HL-60/S4 treated with retinoic acid at 250 ng/mL for 4 days and 3 days (cell line): Measurements from ENCODE around the gene LYPD6.

Experiments
- in situ Hi-C: fragments of 300-500 bp; cut with MboI; formaldehyde crosslinking; loops from 2 replicates; pipeline ENCODE4 v1.7.0; 2022; ENCODE audit warnings: low sequenced_read_pairs

LYPD6 gene, protein sequence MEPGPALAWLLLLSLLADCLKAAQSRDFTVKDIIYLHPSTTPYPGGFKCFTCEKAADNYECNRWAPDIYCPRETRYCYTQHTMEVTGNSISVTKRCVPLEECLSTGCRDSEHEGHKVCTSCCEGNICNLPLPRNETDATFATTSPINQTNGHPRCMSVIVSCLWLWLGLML

GRCh38 chr2:149330127-149331022 lies at the start of gene LYPD6:
Gene LYPD6 (plus strand): TSS chr2:149330587. CDS start chr2:149437709, 107,122 bp downstream.
- in situ Hi-C loops: no loop called here

DNA sequence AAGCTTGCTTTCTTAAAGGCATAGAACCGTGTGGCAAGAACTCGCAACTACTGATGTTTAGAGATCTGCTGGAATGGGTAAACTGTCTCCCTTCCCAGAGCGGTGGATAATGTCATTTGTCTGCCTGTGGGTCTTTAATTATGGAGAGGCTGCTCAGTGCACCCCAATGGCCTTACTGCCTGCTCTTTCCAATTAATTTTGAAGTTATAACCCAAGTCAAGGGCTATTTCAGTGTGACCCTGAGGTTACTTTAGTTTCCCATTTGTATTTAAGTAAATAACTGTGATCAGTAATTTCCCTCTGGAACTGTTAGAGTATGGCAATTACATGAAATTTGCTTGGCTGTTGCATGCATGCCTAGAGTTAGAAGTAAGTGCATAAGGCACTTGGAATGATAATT lies 48.9 kb upstream of the LYPD6 start:
- in situ Hi-C loops: no loop called here

GRCh38 chr2:149290662-149291061 lies 39.7 kb upstream of the LYPD6 start:
- in situ Hi-C loops: no loop called here

- in situ Hi-C loops: no loop called here
Measured at GRCh38 chr2:149291881-149292280, 38.5 kb upstream of the LYPD6 start.

DNA sequence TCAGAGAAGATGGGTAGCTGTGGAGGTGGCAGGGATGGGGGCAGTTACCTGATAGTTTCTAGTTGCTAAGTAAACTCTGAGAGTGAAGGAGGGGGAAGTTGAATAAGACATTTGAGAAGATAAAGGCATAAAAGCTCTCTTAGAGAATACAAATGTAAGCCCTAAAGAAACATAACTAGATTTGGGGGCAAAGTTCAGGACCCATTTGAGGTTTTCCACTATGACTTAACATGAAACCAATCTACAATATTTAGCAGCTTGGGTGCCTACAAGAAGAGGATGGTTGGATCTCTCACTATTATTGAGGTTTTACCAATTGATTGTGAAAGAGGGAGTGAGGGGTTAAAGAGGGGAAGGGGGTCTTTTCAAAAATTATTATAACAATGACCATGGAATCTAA lies 34.4 kb upstream of the LYPD6 start:
- in situ Hi-C loops: no loop called here

GRCh38 chr2:149307014-149307413 lies 23.4 kb upstream of the LYPD6 start:
- in situ Hi-C loops: no loop called here

GRCh38 chr2:149310349-149310748 lies 20.0 kb upstream of the LYPD6 start:
- in situ Hi-C loops: loop anchor here (10.0 kb wide), 1 partner anchor 286 kb away; no protein-coding TSS in a partner anchor

DNA sequence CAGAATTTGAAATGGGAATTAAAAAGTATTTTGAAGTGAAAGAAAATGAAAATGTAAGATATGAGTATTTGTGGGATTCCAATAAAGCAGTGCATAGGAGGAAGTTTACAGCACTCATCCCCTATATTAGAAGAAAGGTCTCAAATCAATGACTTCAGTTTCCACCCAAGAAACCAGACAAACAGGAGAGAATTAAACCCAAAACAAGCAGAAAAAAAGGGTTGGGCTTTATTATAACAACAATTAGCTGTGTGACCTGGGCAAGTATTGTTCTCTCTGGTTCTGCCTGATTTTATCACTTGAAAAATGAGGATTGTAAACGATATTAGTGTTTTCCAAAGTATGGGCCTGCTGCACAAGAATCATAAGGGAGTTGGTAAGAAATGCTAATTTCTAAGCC lies 18.3 kb upstream of the LYPD6 start:
- in situ Hi-C loops: loop anchor here (10.0 kb wide), 1 partner anchor 287 kb away; no protein-coding TSS in a partner anchor

GRCh38 chr2:149313512-149313972 lies 16.8 kb upstream of the LYPD6 start:
- in situ Hi-C loops: loop anchor here (10.0 kb wide), 1 partner anchor 289 kb away; no protein-coding TSS in a partner anchor

DNA sequence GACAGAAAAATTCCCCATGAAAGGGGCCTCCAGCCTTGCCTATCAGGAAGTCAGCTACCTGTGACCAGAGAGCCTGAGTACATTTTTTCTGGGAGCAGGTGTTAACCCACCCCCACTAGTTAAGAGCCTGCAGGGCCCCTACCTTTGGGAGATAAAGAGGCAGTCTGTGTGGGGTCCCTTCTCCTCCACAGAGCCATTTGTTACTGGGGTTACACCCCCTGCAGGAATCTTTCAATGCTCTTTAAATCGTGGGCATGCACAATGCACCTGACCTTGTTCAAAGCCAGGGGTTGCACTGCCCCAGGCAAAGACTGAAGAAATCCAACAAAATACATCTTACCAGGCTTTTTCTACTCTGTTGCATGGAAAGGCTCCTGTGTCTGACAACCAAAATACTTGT lies 15.7 kb upstream of the LYPD6 start:
- in situ Hi-C loops: loop anchor here (10.0 kb wide), 1 partner anchor 290 kb away; no protein-coding TSS in a partner anchor

DNA sequence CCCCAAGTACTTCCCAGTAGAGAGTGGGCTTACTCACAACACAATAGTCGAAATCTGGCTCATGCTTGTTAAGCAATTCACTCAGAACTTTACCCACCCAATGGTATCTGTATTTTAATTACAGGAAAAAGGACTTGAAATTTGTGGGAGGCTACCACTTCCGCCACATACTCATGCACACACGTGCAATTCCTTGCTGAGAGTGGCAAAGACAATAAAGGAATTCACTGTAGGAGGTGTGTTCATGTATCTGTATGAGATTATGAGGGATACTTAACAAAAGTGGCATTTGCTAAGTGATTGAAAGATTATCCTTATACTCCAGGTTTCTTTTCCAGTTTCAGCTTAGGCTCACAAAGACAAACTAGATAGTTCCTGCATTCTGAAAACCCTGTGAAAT lies 14.9 kb upstream of the LYPD6 start:
- in situ Hi-C loops: loop anchor here (10.0 kb wide), 1 partner anchor 291 kb away; no protein-coding TSS in a partner anchor

DNA sequence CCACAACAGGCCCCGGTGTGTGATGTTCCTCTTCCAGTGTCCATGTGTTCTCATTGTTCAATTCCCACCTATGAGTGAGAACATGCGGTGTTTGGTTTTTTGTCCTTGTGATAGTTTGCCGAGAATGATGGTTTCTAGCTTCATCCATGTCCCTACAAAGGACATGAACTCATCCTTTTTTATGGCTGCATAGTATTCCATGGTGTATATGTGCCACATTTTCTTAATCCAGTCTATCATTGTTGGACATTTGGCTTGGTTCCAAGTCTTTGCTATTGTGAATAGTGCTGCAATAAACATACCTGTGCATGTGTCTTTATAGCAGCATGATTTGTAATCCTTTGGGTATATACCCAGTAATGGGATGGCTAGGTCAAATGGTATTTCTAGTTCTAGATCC lies 11.8 kb upstream of the LYPD6 start:
- in situ Hi-C loops: loop anchor here (10.0 kb wide), 1 partner anchor 294 kb away; no protein-coding TSS in a partner anchor

GRCh38 chr2:149320362-149320761 lies 10.0 kb upstream of the LYPD6 start:
- in situ Hi-C loops: no loop called here

- in situ Hi-C loops: no loop called here
Measured at GRCh38 chr2:149329068-149329467, 1.3 kb upstream of the LYPD6 start.

DNA sequence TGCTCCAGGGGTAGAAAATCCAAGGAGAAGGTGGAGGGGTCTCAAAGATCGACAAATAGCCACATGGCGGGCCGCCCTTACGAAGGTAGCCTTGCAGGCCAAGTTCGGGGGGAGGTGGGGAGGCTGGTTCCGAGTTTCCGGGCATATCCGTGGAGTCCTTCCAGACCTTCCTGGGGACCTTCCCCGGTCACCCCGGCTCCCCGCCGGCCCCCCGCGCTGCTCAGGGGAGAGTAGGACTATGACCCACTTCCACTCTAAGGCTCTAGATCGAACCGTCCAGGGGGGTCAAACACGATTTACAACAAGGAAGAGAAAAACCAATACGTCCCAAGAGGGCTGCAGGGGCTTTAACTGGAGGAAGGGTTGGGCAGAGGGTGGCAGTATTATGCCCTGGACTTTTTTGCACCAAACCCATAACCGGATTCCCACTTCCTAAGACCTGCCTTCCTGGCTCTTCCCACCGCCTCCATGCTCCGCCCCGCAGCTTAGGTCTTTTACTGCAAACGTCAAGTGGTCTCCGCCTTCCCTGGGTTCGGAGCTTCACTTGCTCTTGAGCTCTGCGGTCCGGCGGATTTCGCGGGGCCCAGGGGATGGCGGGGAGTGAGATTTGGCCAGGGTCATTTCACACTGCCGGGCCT lies 779 bp upstream of the LYPD6 start:
- in situ Hi-C loops: no loop called here

DNA sequence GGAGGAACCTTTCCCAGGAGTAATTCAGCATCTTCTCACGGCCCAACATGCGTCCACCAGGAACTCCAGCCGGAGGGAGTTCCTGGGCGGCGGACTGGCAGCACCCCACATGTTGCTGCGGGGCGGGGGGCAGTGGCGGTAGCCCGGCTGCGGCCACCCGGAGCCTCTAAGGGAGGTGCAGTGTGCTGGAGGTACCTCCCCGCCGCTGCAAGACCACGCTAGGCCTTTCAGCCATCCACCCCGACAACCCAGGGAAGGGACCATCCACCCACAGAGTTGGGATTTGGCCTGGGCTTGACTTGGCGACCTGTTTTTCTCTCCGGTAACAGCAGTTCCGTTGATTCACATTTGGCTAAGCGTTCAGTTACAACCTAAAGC lies 625 bp downstream of the LYPD6 start:
- in situ Hi-C loops: no loop called here

GRCh38 chr2:149332364-149332763 lies 2.0 kb downstream of the LYPD6 start:
- in situ Hi-C loops: no loop called here

GRCh38 chr2:149333636-149334035 lies 3.2 kb downstream of the LYPD6 start:
- in situ Hi-C loops: no loop called here

DNA sequence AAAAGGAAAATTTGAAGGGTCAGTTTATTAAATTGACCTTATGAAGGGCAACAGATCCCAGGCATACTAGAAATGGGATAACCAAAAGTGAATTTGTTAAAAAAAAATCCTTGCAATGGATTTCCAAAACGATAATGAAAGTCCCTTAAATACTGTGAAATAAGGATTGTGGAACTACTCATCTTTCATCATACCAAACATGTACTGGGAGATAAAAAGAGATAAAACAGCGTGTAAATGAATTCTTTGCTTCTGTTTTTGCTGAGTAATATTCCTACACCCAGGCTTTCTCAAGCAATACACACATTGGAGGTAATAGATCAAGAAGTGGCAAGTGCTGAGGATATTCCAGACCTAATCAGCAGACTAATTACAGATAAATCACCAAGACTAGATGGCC lies 3.8 kb downstream of the LYPD6 start:
- in situ Hi-C loops: no loop called here

GRCh38 chr2:149339324-149339723 lies 8.9 kb downstream of the LYPD6 start:
- in situ Hi-C loops: no loop called here

DNA sequence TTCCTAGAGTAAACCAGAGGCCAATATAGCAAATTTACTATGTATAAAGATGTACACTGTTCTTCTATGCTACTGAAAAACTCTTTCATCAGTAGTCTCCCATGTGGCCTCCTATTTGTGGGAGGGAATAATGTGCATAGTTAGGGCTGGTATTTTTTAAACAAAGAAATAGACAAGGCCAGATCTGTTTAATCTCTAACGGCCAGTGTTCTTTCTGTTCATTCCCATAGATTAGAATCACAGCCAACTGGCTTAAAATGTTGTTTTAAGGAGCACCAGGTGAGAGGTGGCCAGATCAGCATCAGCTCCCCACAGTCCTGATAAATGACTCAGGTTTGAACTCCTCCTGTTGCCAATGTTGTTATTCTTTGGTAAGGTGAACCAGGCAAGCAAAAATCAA lies 12.1 kb downstream of the LYPD6 start:
- in situ Hi-C loops: no loop called here
